Left renal pelvis (tissue), 4 donors: ENCODE data around the gene ADPRH. TPM values are rescaled to one million over a fixed set of nuclear protein-coding genes. Genes with fewer than 3 reads are reported as not detected.
"Not testable (repeated sequence)": the region's sequence is repeated elsewhere in the genome, so short reads cannot be mapped to it uniquely, and the experiment has no call there.

ENCODE experiments used
- DNase-seq, 4 donors: peaks; one replicate each; pipeline ENCODE4 v3.0.0-alpha.2; 2013; ENCODE audit warnings: low read depth in 4 of 4, low spot score in 3 of 4
- polyA plus RNA-seq, 4 donors: library from polyadenylated mRNA; unstranded; fragments of 120-200 nt; gene quantifications; one replicate each; pipeline ENCODE4 v1.2.1, GENCODE V29; 2013; ENCODE audit not compliant: insufficient read length in 4 of 4

Gene ADPRH
- polyA plus RNA-seq, 4 donors: 3.2 to 6.8 (median 6.5) TPM

- DNase-seq: no peak
Observed at GRCh38 chr3:119558626-119559317, 20.5 kb upstream of the ADPRH start.

GRCh38 chr3:119559441-119559963 is 19.8 kb upstream of the ADPRH start, which contains the start of gene CD80:
TSS of gene CD80 (minus strand) at chr3:119559614. CDS start at chr3:119557728, 1,886 bp downstream.
- DNase-seq: no peak

DNA sequence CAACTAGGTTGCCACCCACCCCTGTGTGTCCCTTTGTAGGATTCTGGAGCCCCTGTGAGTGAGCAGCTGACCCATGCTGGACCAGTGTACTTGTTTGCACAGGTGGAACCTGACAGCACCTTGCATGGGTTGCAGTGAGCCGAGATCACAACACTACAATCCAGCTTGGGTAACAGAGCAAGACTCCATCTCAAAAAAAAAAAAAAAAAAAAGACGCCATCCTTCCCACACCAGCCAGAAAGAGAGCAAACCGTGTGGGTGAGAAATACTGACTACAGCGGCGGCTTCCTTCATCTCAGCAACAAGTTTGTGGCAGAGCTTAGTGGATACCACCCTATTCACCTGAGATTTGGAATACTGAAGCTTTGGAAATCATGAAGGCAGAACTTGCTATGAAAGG is 19.1 kb upstream of the ADPRH start:
- no peak for DNase-seq

- DNase-seq: no peak
Observed at GRCh38 chr3:119562307-119562961, 16.9 kb upstream of the ADPRH start.

DNA sequence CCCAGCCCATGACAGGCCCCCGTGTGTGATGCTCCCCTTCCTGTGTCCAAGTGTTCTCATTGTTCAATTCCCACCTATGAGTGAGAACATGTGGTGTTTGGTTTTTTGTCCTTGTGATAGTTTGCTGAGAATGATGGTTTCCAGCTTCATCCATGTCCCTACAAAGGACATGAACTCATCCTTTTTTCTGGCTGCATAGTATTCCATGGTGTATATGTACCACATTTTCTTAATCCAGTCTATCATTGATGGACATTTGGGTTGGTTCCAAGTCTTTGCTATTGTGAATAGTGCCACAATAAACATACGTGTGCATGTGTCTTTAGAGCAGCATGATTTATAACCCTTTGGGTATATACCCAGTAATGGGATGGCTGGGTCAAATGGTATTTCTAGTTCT is 16.0 kb upstream of the ADPRH start:
- DNase-seq: not testable (repeated sequence)

DNA sequence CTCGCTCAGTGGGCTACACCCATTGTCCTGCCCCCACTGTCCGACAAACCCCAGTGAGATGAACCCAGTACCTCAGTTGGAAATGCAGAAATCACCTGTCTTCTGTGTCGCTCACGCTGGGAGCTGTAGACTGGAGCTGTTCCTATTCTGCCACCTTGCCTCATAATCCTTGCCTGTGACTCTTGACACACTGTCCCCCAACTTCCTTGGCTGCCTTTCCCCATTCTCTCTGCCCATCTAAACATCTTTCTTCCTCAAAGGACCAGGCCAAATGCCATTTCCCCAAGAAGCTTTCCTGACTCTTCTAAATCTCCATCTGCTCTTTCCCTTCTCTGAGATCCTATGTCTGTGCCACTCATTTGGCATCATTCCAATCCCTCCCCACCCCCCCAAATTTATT is 10.1 kb upstream of the ADPRH start:
- no peak for DNase-seq

DNA sequence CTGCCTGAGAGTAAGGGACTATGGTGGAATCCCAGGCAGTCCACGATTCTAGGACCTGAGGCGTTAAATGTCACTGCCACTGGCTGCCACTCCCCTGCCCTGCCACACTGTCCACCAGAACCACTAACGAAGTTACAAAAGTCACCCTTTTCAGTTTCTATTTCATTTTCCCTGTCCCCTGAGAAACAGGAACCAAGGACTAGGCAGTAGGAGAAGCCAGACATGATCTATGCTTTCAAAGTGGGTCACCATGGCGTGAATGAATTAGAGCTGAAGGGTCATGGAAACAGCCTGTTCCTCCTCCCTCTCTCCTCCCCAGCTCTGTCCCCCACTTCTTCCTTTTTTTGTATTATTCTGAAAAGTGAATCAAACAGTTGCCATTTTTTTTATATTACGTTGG is 9.1 kb upstream of the ADPRH start:
- DNase-seq: no peak

DNA sequence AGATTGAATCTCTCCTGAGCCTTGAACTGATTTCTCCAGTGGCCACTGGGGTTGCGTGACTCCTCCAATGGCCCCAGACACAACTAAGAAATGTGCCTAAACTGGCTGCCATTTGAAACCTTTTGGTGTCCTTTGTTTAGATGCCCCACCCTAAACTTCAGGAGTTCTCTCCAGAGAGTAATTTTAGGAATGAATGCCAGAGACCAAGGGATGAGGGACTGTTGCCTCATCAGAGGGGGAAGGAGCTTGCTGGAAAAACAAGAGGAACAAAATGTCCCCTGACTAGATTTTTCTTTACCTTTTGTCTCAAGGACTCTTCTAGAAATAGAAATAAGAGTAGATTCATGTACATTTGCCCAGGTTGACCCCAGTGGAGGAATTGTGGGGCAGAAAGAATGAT is 8.1 kb upstream of the ADPRH start:
- DNase-seq: no peak

GRCh38 chr3:119571688-119572087 is 7.6 kb upstream of the ADPRH start:
- no peak for DNase-seq

DNA sequence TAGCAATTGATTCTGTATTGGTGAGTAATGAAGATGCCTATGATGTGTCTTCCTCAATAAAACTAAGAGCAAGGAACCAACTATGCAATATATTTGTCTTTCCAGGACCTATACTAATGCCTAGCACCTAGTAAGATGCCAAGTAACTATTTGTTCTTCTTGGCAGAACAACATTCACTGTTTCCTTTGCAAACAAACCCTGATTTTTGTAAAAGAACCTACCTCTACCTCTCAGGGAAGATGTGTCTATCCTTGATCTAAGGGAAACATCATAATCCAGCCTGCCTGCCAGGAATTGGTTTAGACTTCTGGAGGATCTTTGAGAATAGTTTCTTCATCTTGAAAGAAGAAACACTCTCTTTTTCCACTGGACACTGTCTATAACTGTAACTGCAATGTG is 3.8 kb upstream of the ADPRH start:
- DNase-seq: no peak

- peak in 1 of 4 donors; percentile 20 for DNase-seq
Observed at GRCh38 chr3:119580067-119580760, 922 bp downstream of the ADPRH start.

DNA sequence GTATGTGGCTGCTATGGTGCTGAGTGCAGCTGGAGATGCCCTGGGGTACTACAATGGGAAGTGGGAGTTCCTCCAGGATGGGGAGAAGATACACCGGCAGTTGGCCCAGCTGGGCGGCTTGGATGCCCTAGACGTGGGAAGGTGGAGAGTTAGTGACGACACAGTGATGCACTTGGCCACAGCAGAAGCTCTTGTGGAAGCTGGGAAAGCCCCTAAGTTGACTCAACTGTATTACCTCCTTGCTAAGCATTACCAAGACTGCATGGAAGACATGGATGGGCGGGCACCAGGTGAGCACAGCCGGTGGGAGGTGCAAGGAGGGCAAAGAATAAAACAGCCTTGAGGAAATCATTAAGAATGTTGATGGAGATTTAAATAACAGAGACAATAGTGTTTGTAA is 2.9 kb downstream of the ADPRH start:
- no peak for DNase-seq

GRCh38 chr3:119585208-119585607 is 5.9 kb downstream of the ADPRH start:
- DNase-seq: no peak

- no peak for DNase-seq
Observed at GRCh38 chr3:119585856-119586570, 6.7 kb downstream of the ADPRH start.

DNA sequence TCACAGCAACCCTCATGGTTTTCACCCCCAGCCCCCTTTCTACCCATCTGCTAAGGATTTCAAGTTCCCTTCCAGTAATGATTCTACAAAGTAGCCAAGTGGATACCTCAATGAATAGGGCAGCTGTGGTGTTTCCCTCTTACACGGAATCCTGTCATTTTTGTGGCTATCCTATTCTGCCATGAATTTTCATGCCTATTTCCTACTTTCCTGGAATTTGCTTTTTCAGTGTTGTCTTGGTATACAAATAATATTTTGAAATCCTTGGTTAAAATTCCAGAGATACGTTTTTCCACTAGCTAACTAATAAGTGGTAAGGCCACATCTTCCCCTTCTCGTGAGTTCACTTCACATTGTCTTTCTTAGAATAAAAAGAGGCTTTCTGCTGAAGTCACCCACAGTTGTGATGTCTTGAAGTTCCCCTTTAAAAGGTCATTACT is 7.5 kb downstream of the ADPRH start:
- no peak for DNase-seq

GRCh38 chr3:119588112-119588511 is 8.8 kb downstream of the ADPRH start:
- DNase-seq: no peak

DNA sequence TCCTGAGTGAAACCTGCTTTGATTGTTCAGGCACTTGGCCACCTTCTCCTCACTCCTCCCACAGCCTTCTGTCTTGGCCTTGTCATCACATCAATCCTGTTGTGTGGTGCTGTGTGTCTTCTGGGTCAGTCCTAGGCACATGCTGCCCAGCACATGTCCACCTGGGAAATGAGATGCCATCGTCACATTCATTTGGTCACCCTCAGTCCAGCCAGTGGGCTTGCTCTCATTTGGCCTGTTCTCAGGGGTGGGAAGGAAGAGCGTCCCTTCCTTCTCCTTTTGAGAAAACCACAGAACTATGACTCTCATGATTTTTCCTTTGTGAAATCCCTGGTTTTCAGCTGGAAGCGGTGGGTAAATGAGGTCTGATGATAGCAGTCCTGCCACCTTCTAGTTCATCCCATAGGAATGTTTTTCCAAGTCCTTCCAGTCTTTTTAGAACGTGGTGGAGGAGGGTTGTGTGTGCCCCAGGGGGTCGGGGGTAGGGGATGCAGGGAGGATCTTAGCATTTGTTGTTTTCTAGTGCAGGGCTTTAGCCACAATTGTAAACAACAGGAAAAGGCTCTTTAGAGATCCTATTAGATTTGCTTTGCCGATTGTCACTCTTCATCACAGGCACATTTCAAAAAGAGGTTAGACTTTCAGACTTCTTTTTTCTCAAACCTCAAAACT is 9.9 kb downstream of the ADPRH start:
- DNase-seq: no peak

DNA sequence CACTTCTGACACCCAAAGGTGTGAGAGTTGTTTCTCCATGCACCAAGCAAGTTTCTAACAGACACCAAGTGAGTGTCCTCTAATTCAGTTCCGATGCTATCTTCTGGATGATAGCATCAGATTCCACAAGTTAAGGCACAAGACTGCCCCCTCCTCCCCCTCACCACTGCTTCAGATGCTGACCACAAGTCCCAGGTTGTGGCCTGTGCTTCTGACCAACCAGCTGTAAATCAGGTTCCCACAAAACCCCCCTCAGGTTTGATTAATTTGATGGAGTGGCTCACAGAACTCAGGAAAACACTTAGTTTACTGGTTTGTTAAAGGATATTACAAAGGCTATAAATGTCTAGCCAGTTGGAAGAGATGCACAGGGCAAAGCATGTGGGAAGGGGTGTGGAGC is 11.4 kb downstream of the ADPRH start:
- no peak for DNase-seq

DNA sequence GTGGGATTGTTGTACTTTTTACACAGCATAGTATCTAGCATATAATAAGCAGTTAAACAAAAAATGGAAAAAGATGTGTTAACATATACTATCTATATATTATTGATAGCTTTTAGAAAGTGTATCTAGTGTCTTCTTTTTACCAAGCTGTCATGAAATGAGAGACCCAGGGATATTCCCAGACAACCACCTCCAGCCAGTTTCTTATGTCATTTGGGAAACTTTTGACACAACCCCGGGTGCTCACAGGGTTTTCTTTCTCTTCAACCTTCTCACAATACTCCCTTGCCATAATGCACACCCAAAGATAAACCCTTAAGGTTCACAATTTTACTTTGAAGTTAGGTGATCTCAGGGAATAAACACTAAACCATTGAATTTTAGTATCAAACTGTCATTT is 13.6 kb downstream of the ADPRH start:
- DNase-seq: no peak

- no peak for DNase-seq
Observed at GRCh38 chr3:119594066-119594465, 14.8 kb downstream of the ADPRH start.
